ENCODE data around the gene MRPL49. TPM values are rescaled to one million over a fixed set of nuclear protein-coding genes. Genes with fewer than 3 reads are reported as not detected.

MRPL49 gene
- total and polyA plus RNA-seq, 2 experiments from 2014 or later = 78.2 to 122 TPM

- Histone ChIP-seq H3K27ac (no peak overlapping the region), H3K9me3 (ENCODE audit: low read depth) (no peaks in the 10 kb centered on the region), H3K4me3 (no peak overlapping the region), H3K36me3 (no peaks in the 10 kb centered on the region), H3K4me1 (ENCODE audit: low read depth) (peaks cover 13% of the 10 kb centered on the region), H3K27me3 (no peaks in the 10 kb centered on the region)
- peak; percentile 84 to 86 for DNase-seq (ENCODE audit: low read depth in 1 of 2, low spot score in 1 of 2)
- TF ChIP-seq CTCF (IDR thresholded peaks at IDR 0.05; ENCODE audit: low read depth, low read length) = peak; percentile 99
These were observed 11.7 kb upstream of the MRPL49 start for GRCh38 chr11:65110354-65110861.

- TF ChIP-seq CTCF (IDR thresholded peaks at IDR 0.05; ENCODE audit: low read depth, low read length) = no peak
- H3K9me3 ChIP-seq (ENCODE audit: low read depth) = no peaks in the 10 kb centered on the region
These were observed 10.9 kb upstream of the MRPL49 start for GRCh38 chr11:65111159-65111743.

GRCh38 chr11:65111744-65112545 lies 10.2 kb upstream of the MRPL49 start, which contains the start of gene TM7SF2:
Gene TM7SF2, plus strand, starts transcription at chr11:65111872. Its CDS starts 144 bp downstream, at chr11:65112016.
- H3K27me3 ChIP-seq = no peaks in the 10 kb centered on the region
- H3K27ac ChIP-seq = peak within 1 kb of the TSS; percentile 71
- peaks cover 13% of the 10 kb centered on the region for H3K4me1 ChIP-seq (ENCODE audit: low read depth)
- TF ChIP-seq CTCF (IDR thresholded peaks at IDR 0.05; ENCODE audit: low read depth, low read length) = no peak
- H3K4me3 ChIP-seq = peak within 1 kb of the TSS; percentile 89
- no peaks in the 10 kb centered on the region for H3K9me3 ChIP-seq (ENCODE audit: low read depth)
- peak; percentile 92 to 99 for DNase-seq (ENCODE audit: low read depth in 1 of 2, low spot score in 1 of 2)
- H3K36me3 ChIP-seq = no peaks in the 10 kb centered on the region

More at GRCh38 chr11:65111159-65111743, 10.9 kb upstream of the MRPL49 start:
- no peaks in the 10 kb centered on the region for H3K36me3 ChIP-seq
- H3K27me3 ChIP-seq = no peaks in the 10 kb centered on the region
- peaks cover 13% of the 10 kb centered on the region for H3K4me1 ChIP-seq (ENCODE audit: low read depth)
- no peak overlapping the region for H3K4me3 ChIP-seq
- DNase-seq (ENCODE audit: low read depth in 1 of 2, low spot score in 1 of 2) = no peak
- H3K27ac ChIP-seq = no peak overlapping the region

GRCh38 chr11:65112546-65113360 lies 9.4 kb upstream of the MRPL49 start:
- DNase-seq (ENCODE audit: low read depth in 1 of 2, low spot score in 1 of 2) = peak in 1 of 2 donors; percentile 73
- Histone ChIP-seq H3K36me3 (no peaks in the 10 kb centered on the region), H3K4me3 (peak overlapping the region; percentile 89), H3K9me3 (ENCODE audit: low read depth) (no peaks in the 10 kb centered on the region), H3K4me1 (ENCODE audit: low read depth) (peaks cover 13% of the 10 kb centered on the region), H3K27ac (peak overlapping the region; percentile 71), H3K27me3 (no peaks in the 10 kb centered on the region)
- TF ChIP-seq CTCF (IDR thresholded peaks at IDR 0.05; ENCODE audit: low read depth, low read length) = peak; percentile 78

GRCh38 chr11:65113361-65113756 lies 8.8 kb upstream of the MRPL49 start:
- Histone ChIP-seq H3K27me3 (no peaks in the 10 kb centered on the region), H3K36me3 (no peaks in the 10 kb centered on the region), H3K4me3 (peak overlapping the region; percentile 89), H3K9me3 (ENCODE audit: low read depth) (no peaks in the 10 kb centered on the region), H3K4me1 (ENCODE audit: low read depth) (peaks cover 13% of the 10 kb centered on the region), H3K27ac (peak overlapping the region; percentile 71)
- TF ChIP-seq CTCF (IDR thresholded peaks at IDR 0.05; ENCODE audit: low read depth, low read length) = no peak
- no peak for DNase-seq (ENCODE audit: low read depth in 1 of 2, low spot score in 1 of 2)

All from cardiac muscle cell (in vitro differentiated cells and primary cell).